Glutamatergic neuron (in vitro differentiated cells): ENCODE data around the gene SLC10A1. TPM values are rescaled to one million over a fixed set of nuclear protein-coding genes. Genes with fewer than 3 reads are reported as not detected.
A peak's percentile ranks its signal among the peaks of the same experiment; 100 is the strongest.

Experiments used
- DNase-seq: peaks from one replicate; pipeline ENCODE4 v3.0.0; 2022
- H3K27ac Mint-ChIP-seq: one replicate; pipeline ENCODE4 v1.8.0; 2020; ENCODE audit warnings: mild to moderate bottlenecking, mixed read lengths, inconsistent platforms; ENCODE audit not compliant: unreplicated experiment
- H3K27me3 Mint-ChIP-seq: one replicate; pipeline ENCODE4 v1.8.0; 2020; ENCODE audit warnings: mild to moderate bottlenecking, moderate library complexity, mixed read lengths, inconsistent platforms; ENCODE audit not compliant: unreplicated experiment
- H3K36me3 Mint-ChIP-seq: one replicate; pipeline ENCODE4 v1.8.0; 2020; ENCODE audit warnings: mild to moderate bottlenecking, mixed read lengths, inconsistent platforms; ENCODE audit not compliant: unreplicated experiment
- H3K4me1 Mint-ChIP-seq: one replicate; pipeline ENCODE4 v1.8.0; 2020; ENCODE audit warnings: mild to moderate bottlenecking, low read depth, mixed read lengths, inconsistent platforms; ENCODE audit not compliant: unreplicated experiment
- H3K4me3 Mint-ChIP-seq: one replicate; pipeline ENCODE4 v1.8.0; 2020; ENCODE audit warnings: mild to moderate bottlenecking, mixed read lengths, inconsistent platforms; ENCODE audit not compliant: unreplicated experiment
- H3K9me3 Mint-ChIP-seq: one replicate; pipeline ENCODE4 v1.8.0; 2020; ENCODE audit warnings: mild to moderate bottlenecking, moderate library complexity, mixed read lengths, inconsistent platforms; ENCODE audit not compliant: unreplicated experiment
- CTCF ChIP-seq: fragments of 200-600 bp; sonication (generic); IDR thresholded peaks from one replicate; pipeline ENCODE4 v1.5.0; 2021; ENCODE audit not compliant: partially characterized antibody, unreplicated experiment
- total RNA-seq: library from RNA; stranded (reverse); fragmentation: NEBNext Ultra II Directional; extraction: Animal tissue kit (Norgen Biotek cat#: 25700); gene quantifications from one replicate; pipeline ENCODE4 v1.2.1, GENCODE V29; 2021; ENCODE audit not compliant: unreplicated experiment

SLC10A1 gene
- total RNA-seq, 1 donor from 2014 or later = not detected

DNA sequence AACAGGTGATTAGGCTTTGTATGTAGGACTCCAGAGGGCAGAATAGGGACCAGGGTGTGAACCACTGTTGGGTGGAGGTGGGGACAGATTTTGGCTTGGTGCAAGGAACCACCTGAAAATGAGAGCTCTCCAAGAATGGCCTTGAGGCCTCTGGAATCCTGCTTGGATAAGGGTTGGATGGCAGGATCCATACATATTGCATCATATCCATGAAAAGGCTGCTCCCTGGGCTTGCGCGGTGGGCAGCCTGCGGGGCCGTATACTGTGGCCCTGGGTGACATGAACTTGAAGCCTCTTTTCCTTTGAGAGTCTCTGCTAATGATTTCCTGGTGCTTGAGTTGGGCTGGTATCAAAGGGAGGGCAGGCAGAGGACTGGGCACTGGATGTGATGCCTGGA, 1.3 kb upstream of the SLC10A1 start:
- Mint-ChIP-seq H3K27ac (no peak overlapping the region), H3K36me3 (peaks cover 7% of the 10 kb centered on the region), H3K27me3 (peaks cover 3% of the 10 kb centered on the region), H3K4me1 (no peaks in the 10 kb centered on the region), H3K4me3 (no peak overlapping the region), H3K9me3 (peaks cover 8% of the 10 kb centered on the region)
- TF ChIP-seq CTCF = no peak
- no peak for DNase-seq

DNA sequence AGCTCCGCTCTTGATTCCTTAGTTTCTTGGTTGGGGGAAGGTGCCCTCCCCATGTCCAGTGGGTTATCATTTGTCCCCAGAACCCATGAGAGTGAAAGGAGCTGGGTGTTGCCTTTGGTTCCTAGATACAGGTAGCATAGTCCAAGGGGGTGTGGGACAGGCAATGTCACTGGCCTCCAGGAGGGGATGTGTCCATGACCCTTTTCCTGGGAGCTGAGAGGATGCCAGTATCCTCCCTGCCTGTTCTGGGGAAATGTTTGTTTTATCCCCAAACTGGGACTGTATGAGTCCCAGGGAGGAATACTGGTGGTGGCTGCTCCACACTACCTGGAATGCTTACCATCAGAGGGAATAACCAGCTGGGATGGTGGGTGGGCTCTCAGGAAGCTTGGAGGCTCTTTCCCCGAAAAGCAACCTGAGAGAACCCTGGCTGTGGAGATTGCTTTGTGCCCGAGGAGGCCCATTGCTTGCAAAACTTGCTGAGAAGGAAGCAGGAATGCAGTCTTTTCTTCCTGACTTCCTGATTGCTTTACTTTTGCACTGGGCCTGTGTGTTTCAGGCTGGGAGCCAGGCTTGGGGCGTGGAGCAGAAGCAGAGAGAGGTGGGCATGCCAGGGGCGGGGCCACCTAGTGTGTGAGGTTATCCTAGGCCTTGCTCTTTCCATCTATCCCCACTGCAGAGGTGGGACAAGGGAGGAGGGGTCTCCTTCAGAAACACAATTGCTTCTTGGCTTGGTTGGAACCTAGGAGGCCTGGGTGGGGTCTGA, 715 bp upstream of the SLC10A1 start:
- TF ChIP-seq CTCF = no peak
- peaks cover 3% of the 10 kb centered on the region for H3K27me3 Mint-ChIP-seq

GRCh38 chr14:69795691-69796090, 1.4 kb downstream of the SLC10A1 start:
- Mint-ChIP-seq H3K9me3 (peaks cover 6% of the 10 kb centered on the region), H3K27ac (no peak overlapping the region), H3K36me3 (peaks cover 3% of the 10 kb centered on the region), H3K4me1 (no peaks in the 10 kb centered on the region), H3K4me3 (no peak overlapping the region), H3K27me3 (peaks cover 3% of the 10 kb centered on the region)
- no peak for TF ChIP-seq CTCF
- DNase-seq = no peak

More for the DNA sequence above, 715 bp upstream of the SLC10A1 start:
- no peak overlapping the region for H3K27ac Mint-ChIP-seq
- DNase-seq = no peak
- H3K36me3 Mint-ChIP-seq = peaks cover 7% of the 10 kb centered on the region
- H3K4me1 Mint-ChIP-seq = no peaks in the 10 kb centered on the region
- peaks cover 8% of the 10 kb centered on the region for H3K9me3 Mint-ChIP-seq
- no peak overlapping the region for H3K4me3 Mint-ChIP-seq

DNA sequence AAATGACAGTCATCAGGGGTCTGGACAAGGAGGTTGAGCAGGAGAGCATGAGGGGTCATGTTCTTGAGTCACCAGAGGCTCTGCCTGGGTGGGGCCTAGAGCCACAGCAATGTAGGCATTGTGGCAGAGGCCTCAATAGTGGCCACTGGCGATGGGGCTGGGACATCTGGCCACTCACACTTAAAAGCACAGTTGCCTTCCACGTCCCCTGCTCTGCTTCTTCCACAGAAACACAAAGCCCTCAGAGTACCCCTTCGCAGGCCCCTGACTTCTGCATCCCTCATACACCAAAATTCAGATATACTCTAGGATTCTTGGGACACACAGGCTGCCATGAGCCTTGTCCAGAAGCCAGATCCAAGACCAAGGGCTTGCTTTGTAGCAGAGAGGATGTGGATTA, 2.2 kb downstream of the SLC10A1 start:
- Mint-ChIP-seq H3K4me1 (no peaks in the 10 kb centered on the region), H3K9me3 (peaks cover 3% of the 10 kb centered on the region), H3K4me3 (no peak overlapping the region), H3K27ac (peak overlapping the region; percentile 59), H3K27me3 (peaks cover 3% of the 10 kb centered on the region), H3K36me3 (no peaks in the 10 kb centered on the region)
- DNase-seq = no peak
- TF ChIP-seq CTCF = no peak

DNA sequence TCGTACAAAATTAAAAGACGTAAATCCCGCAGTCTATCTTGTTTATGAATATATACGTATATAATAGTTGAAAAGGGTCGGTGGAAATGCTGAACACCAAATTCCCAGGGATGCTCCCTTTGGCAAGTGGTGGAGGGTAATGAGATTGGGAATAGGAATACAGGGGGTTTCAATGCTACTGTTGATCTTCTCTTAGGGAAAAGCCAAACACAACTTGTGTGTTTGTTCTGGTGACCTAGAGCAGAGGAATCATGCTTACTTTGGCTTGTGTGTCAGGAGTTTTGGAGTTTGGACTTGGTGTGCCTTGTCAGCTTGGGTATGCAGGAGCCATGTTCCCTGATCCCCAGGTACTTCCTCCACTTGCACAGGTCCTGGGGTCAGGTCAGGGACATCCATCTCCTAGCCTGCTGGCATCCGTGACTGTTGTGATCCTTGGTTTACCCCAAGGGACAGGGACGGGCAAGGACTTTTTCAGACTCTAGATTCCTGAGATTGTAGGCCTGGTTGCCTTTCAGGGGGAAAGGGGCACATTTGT, 4.1 kb downstream of the SLC10A1 start:
- no peaks in the 10 kb centered on the region for H3K4me1 Mint-ChIP-seq
- no peak overlapping the region for H3K4me3 Mint-ChIP-seq
- TF ChIP-seq CTCF = no peak
- peaks cover 3% of the 10 kb centered on the region for H3K9me3 Mint-ChIP-seq
- no peak for DNase-seq
- no peaks in the 10 kb centered on the region for H3K36me3 Mint-ChIP-seq
- H3K27me3 Mint-ChIP-seq = peaks cover 3% of the 10 kb centered on the region
- H3K27ac Mint-ChIP-seq = no peak overlapping the region
